H9 (cell line): Measurements from ENCODE around the gene HYAL1. TPM values are rescaled to one million over a fixed set of nuclear protein-coding genes. Genes with fewer than 3 reads are reported as not detected.

Experiments used
- DNase-seq: peaks from one replicate; pipeline ENCODE4 v3.0.0-alpha.2; 2017
- H2AFZ ChIP-seq: one replicate; pipeline ENCODE4 v1.6.1; 2013; ENCODE audit warnings: mild to moderate bottlenecking, low read length, control low read depth, moderate library complexity
- H2AK5ac ChIP-seq: 2 replicates; pipeline ENCODE4 v1.6.1; 2013; ENCODE audit warnings: low read length, control low read depth, mixed read lengths; ENCODE audit not compliant: insufficient read length
- H2BK120ac ChIP-seq: one replicate; pipeline ENCODE4 v1.6.1; 2013; ENCODE audit warnings: low read depth, mild to moderate bottlenecking, low read length, control low read depth, inconsistent platforms; ENCODE audit not compliant: poor library complexity, severe bottlenecking
- H2BK12ac ChIP-seq: 2 replicates; pipeline ENCODE4 v1.6.1; 2013; ENCODE audit warnings: low read length, control low read depth, mixed read lengths, low read depth; ENCODE audit not compliant: insufficient read length
- H2BK15ac ChIP-seq: 2 replicates; pipeline ENCODE4 v1.6.1; 2013; ENCODE audit warnings: low read depth, low read length, control low read depth
- H2BK20ac ChIP-seq: one replicate; pipeline ENCODE4 v1.6.1; 2013; ENCODE audit warnings: low read depth, mild to moderate bottlenecking, low read length, control low read depth, inconsistent platforms; ENCODE audit not compliant: poor library complexity, severe bottlenecking
- H2BK5ac ChIP-seq: 2 replicates; pipeline ENCODE4 v1.6.1; 2013; ENCODE audit warnings: low read length, control low read depth, mixed read lengths; ENCODE audit not compliant: insufficient read length
- H3K14ac ChIP-seq: 2 replicates; pipeline ENCODE4 v1.6.1; 2013; ENCODE audit warnings: low read length, control low read depth; ENCODE audit not compliant: insufficient read depth
- H3K18ac ChIP-seq: 2 replicates; pipeline ENCODE4 v1.6.1; 2013; ENCODE audit warnings: low read depth, mild to moderate bottlenecking, mixed read lengths, low read length, control low read depth; ENCODE audit not compliant: insufficient read length
- H3K23ac ChIP-seq: 2 replicates; pipeline ENCODE4 v1.6.1; 2013; ENCODE audit warnings: low read length, control low read depth, mixed read lengths, low read depth; ENCODE audit not compliant: insufficient read length
- H3K23me2 ChIP-seq: 2 replicates; pipeline ENCODE4 v1.6.1; 2013; ENCODE audit warnings: low read depth, mild to moderate bottlenecking, mixed read lengths, low read length, control low read depth; ENCODE audit not compliant: insufficient read length, poor library complexity, severe bottlenecking
- H3K27ac ChIP-seq: 2 replicates; pipeline ENCODE4 v1.5.1; 2013; ENCODE audit warnings: low read length, control low read depth, mixed read lengths, low read depth; ENCODE audit not compliant: insufficient read length
- H3K27me3 ChIP-seq: 2 replicates; pipeline ENCODE4 v1.6.1; 2013; ENCODE audit warnings: low read length, control low read depth, inconsistent platforms; ENCODE audit not compliant: insufficient read depth
- H3K4ac ChIP-seq: 2 replicates; pipeline ENCODE4 v1.6.1; 2013; ENCODE audit warnings: low read depth, mild to moderate bottlenecking, control low read depth, inconsistent platforms, low read length, moderate library complexity
- H3K4me1 ChIP-seq: 2 replicates; pipeline ENCODE4 v1.6.1; 2013; ENCODE audit warnings: low read length, control low read depth, inconsistent platforms; ENCODE audit not compliant: insufficient read depth
- H3K4me2 ChIP-seq: 2 replicates; pipeline ENCODE4 v1.6.1; 2013; ENCODE audit warnings: low read length, control low read depth, mixed read lengths; ENCODE audit not compliant: insufficient read length, insufficient read depth
- H3K56ac ChIP-seq: 2 replicates; pipeline ENCODE4 v1.6.1; 2013; ENCODE audit warnings: low read depth, mild to moderate bottlenecking, mixed read lengths, low read length, control low read depth; ENCODE audit not compliant: insufficient read length
- H3K79me1 ChIP-seq: 2 replicates; pipeline ENCODE4 v1.6.1; 2013; ENCODE audit warnings: low read depth, mild to moderate bottlenecking, moderate library complexity, low read length, control low read depth, inconsistent platforms; ENCODE audit not compliant: insufficient read depth, poor library complexity, severe bottlenecking
- H3K79me2 ChIP-seq: 2 replicates; pipeline ENCODE4 v1.6.1; 2013; ENCODE audit warnings: low read length, control low read depth, inconsistent platforms; ENCODE audit not compliant: insufficient read depth
- H3K9ac ChIP-seq: 2 replicates; pipeline ENCODE4 v1.6.1; 2013; ENCODE audit warnings: low read length, control low read depth, mixed read lengths; ENCODE audit not compliant: insufficient read length; ENCODE audit errors: extremely low read depth
- H3K9me3 ChIP-seq: one replicate; pipeline ENCODE4 v1.6.1; 2013; ENCODE audit warnings: low read depth, low read length, inconsistent platforms; ENCODE audit not compliant: control insufficient read depth
- H3T11ph ChIP-seq: one replicate; pipeline ENCODE4 v1.6.1; 2013; ENCODE audit warnings: mild to moderate bottlenecking, low read length, control low read depth, inconsistent platforms
- H4K20me1 ChIP-seq: one replicate; pipeline ENCODE4 v1.6.1; 2013; ENCODE audit not compliant: control insufficient read depth, insufficient read length, insufficient read depth
- H4K5ac ChIP-seq: 2 replicates; pipeline ENCODE4 v1.6.1; 2013; ENCODE audit warnings: low read depth, mild to moderate bottlenecking, mixed read lengths, low read length, control low read depth; ENCODE audit not compliant: insufficient read length
- H4K8ac ChIP-seq: replicated peaks from 2 replicates; pipeline ENCODE4 v1.6.1; 2013; ENCODE audit warnings: low read length, control low read depth, mixed read lengths, low read depth; ENCODE audit not compliant: insufficient read length
- H4K91ac ChIP-seq: 2 replicates; pipeline ENCODE4 v1.6.1; 2013; ENCODE audit warnings: low read depth, mild to moderate bottlenecking, moderate library complexity, mixed read lengths, low read length, control low read depth; ENCODE audit not compliant: insufficient read length
- H3K27ac Mint-ChIP-seq, 3 experiments: 2 replicates in 2 of 3; 3 replicates in 1 of 3; pipeline ENCODE4 v1.8.0; 2020 to 2021; ENCODE audit warnings: mixed read lengths in 3 of 3, mild to moderate bottlenecking in 1 of 3, moderate library complexity in 1 of 3
- H3K27me3 Mint-ChIP-seq: 2 replicates; pipeline ENCODE4 v1.8.0; 2021; ENCODE audit warnings: low read depth, mild to moderate bottlenecking, moderate library complexity, mixed read lengths
- H3K36me3 Mint-ChIP-seq, 3 experiments: 2 replicates in 2 of 3; 3 replicates in 1 of 3; pipeline ENCODE4 v1.8.0; 2020 to 2021; ENCODE audit warnings: low read depth in 3 of 3, mixed read lengths in 3 of 3; ENCODE audit not compliant: insufficient read depth in 1 of 3
- H3K4me1 Mint-ChIP-seq, 2 experiments: 2 replicates each; pipeline ENCODE4 v1.8.0; 2020; ENCODE audit warnings: mixed read lengths in 2 of 2
- H3K4me3 Mint-ChIP-seq, 2 experiments: 2 replicates in 1 of 2; 3 replicates in 1 of 2; pipeline ENCODE4 v1.8.0; 2020 to 2021; ENCODE audit warnings: mild to moderate bottlenecking in 2 of 2, mixed read lengths in 2 of 2, moderate library complexity in 1 of 2
- H3K9me3 Mint-ChIP-seq, 2 experiments: 2 replicates in 1 of 2; 3 replicates in 1 of 2; pipeline ENCODE4 v1.8.0; 2020; ENCODE audit warnings: mild to moderate bottlenecking in 2 of 2, mixed read lengths in 2 of 2, moderate library complexity in 1 of 2
- WGBS: extraction: QIAGEN DNeasy Blood & Tissue Kit; methylation state at CpG from one replicate; pipeline ENCODE4 v1.1.7; 2013; ENCODE audit warnings: missing lambda C conversion rate, low lambda C conversion rate, mixed read lengths; ENCODE audit not compliant: insufficient read length; ENCODE audit errors: extremely low coverage; 5-methylcytosine and 5-hydroxymethylcytosine counted together
- total RNA-seq: library from RNA; stranded (reverse); gene quantifications from 2 replicates; pipeline ENCODE4 v1.2.1, GENCODE V29; 2021
- TF ChIP-seq, protein P1 (sequence below): fragments of 200-600 bp; sonication (generic); conservative IDR thresholded peaks from 3 replicates; pipeline ENCODE4 v1.8.0; 2021; ENCODE audit warnings: antibody characterized with exemption, mild to moderate bottlenecking

Gene HYAL1
- total RNA-seq, 1 experiment from 2014 or later = 2.0 TPM

DNA sequence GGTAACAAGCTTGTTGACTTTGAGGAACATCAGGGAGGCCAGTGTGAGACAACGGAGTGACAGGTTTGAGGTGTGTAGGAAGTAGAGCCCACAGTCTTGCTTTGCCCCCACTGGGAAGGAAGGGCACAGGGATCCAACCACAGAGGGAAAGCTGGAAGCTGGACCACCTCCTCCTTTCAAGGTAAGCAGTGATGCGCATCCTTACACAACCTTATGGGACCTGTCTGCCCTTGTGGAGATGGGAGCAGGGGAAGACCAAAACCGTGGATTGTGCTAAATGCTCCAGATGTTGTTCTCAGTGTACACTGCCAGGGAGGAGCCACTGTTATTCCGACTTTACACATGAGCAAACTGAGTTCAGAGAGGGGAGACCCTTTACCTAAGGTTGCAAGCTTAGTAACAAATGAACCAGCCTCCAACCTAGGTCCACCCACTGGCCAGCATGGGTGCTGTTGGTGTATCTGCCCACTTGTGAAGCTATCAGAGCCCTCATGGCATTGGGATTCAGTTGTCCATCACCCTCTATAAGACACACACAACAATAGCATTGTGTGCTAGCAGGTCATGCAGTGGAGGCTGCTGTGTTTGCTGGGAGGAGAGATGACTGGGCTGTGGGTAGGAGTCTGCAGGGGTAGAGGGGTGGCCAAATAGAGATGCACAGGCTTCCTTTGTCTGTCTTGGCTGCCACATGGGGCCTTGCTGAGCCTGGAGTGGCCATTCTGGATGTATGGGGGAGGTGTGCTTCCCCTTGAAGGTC lies 25.1 kb downstream of the HYAL1 start:
- Histone ChIP-seq H3K9ac (no peak overlapping the region), H3K4me1 (no peaks in the 10 kb centered on the region), H3K79me2 (no peaks in the 10 kb centered on the region), H3K23me2 (peaks cover 6% of the 10 kb centered on the region), H3K4ac (no peak overlapping the region), H2BK5ac (no peak overlapping the region), H3T11ph (no peak overlapping the region), H2BK120ac (no peak overlapping the region), H2AFZ (no peak overlapping the region), H3K27ac (no peak overlapping the region), H2BK12ac (no peak overlapping the region), H3K18ac (no peak overlapping the region), H3K14ac (no peak overlapping the region), H3K56ac (no peak overlapping the region), H4K20me1 (no peaks in the 10 kb centered on the region), H2BK20ac (no peak overlapping the region), H2AK5ac (no peak overlapping the region), H3K9me3 (no peaks in the 10 kb centered on the region), H4K91ac (no peak overlapping the region), H3K27me3 (peaks cover 12% of the 10 kb centered on the region; the same call in 1 of the 2 replicates), H2BK15ac (no peak overlapping the region), H3K23ac (no peak overlapping the region), H4K5ac (no peak overlapping the region), H3K79me1 (no peaks in the 10 kb centered on the region), H3K4me2 (no peak overlapping the region), H4K8ac (no peak overlapping the region)
- Mint-ChIP-seq H3K4me1 (peaks cover 19 to 22% of the 10 kb centered on the region in 2 experiments), H3K27ac (peak overlapping the region in 1 of 3 experiments; percentile 95; a peak in 1 of 7 replicates), H3K9me3 (no peaks in the 10 kb centered on the region), H3K36me3 (no peaks in the 10 kb centered on the region; a peak in 1 of 7 replicates), H3K4me3 (no peak overlapping the region), H3K27me3 (peaks cover 56% of the 10 kb centered on the region)
- no CpG with 5 or more reads among the region's 4 CpGs for WGBS
- no peak for DNase-seq
- TF ChIP-seq, protein P1, sequence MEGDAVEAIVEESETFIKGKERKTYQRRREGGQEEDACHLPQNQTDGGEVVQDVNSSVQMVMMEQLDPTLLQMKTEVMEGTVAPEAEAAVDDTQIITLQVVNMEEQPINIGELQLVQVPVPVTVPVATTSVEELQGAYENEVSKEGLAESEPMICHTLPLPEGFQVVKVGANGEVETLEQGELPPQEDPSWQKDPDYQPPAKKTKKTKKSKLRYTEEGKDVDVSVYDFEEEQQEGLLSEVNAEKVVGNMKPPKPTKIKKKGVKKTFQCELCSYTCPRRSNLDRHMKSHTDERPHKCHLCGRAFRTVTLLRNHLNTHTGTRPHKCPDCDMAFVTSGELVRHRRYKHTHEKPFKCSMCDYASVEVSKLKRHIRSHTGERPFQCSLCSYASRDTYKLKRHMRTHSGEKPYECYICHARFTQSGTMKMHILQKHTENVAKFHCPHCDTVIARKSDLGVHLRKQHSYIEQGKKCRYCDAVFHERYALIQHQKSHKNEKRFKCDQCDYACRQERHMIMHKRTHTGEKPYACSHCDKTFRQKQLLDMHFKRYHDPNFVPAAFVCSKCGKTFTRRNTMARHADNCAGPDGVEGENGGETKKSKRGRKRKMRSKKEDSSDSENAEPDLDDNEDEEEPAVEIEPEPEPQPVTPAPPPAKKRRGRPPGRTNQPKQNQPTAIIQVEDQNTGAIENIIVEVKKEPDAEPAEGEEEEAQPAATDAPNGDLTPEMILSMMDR = no peak
